Activated naive CD4-positive, alpha-beta T cell treated with anti-CD3 and anti-CD28 coated beads, Interleukin-2, amount 50 U/mL, for 72 hours (primary cell): ENCODE data around the gene SPAG4. TPM values are rescaled to one million over a fixed set of nuclear protein-coding genes. Genes with fewer than 3 reads are reported as not detected.

Experiments used
- ATAC-seq, 2 donors: fragments of 150-1000 bp; cut with Tn5 transposase; 2 replicates each; pipeline ENCODE4 v1.10.0; 2021; ENCODE audit warnings: mild to moderate bottlenecking in 2 of 2, moderate library complexity in 2 of 2
- DNase-seq, 2 donors: peaks; one replicate each; pipeline ENCODE4 v3.0.0; 2021 to 2022; ENCODE audit warnings: low spot score in 2 of 2
- H3K27ac Mint-ChIP-seq, 2 donors: one replicate each; pipeline ENCODE4 v1.8.0; 2022; ENCODE audit warnings: mild to moderate bottlenecking in 2 of 2, mixed read lengths in 2 of 2
- H3K36me3 Mint-ChIP-seq, 2 donors: one replicate each; pipeline ENCODE4 v1.8.0; 2022; ENCODE audit warnings: mixed read lengths in 2 of 2
- H3K9me3 Mint-ChIP-seq, 2 donors: one replicate each; pipeline ENCODE4 v1.8.0; 2022; ENCODE audit warnings: mixed read lengths in 2 of 2
- total RNA-seq, 2 donors: library from RNA; stranded (reverse); gene quantifications; one replicate each; pipeline ENCODE4 v1.2.3, GENCODE V29; 2022

Gene SPAG4
- total RNA-seq, 2 donors from 2014 or later, result 9.6 to 13.2 TPM

- Mint-ChIP-seq H3K27ac (no peak overlapping the region), H3K36me3 (no peaks in the 10 kb centered on the region), H3K9me3 (no peaks in the 10 kb centered on the region)
- DNase-seq, result no peak
- ATAC-seq, result no peak
Observed at GRCh38 chr20:35611482-35611881, 4.1 kb upstream of the SPAG4 start.

GRCh38 chr20:35616465-35617396 lies 1.1 kb downstream of the SPAG4 start:
- ATAC-seq (peak; percentile 7 to 21), DNase-seq (peak; percentile 68 to 80)
- Mint-ChIP-seq H3K27ac (peak overlapping the region; percentile 90 to 95), H3K36me3 (no peaks in the 10 kb centered on the region), H3K9me3 (no peaks in the 10 kb centered on the region)

GRCh38 chr20:35617397-35618262 lies 2.0 kb downstream of the SPAG4 start:
- no peaks in the 10 kb centered on the region for H3K36me3 Mint-ChIP-seq
- ATAC-seq, result peak in 1 of 2 donors; percentile 7
- DNase-seq, result peak; percentile 62 to 67
- H3K27ac Mint-ChIP-seq, result peak overlapping the region; percentile 90 to 95
- no peaks in the 10 kb centered on the region for H3K9me3 Mint-ChIP-seq

GRCh38 chr20:35618263-35619131 lies 2.9 kb downstream of the SPAG4 start:
- Mint-ChIP-seq H3K27ac (peak overlapping the region; percentile 90 to 95), H3K36me3 (no peaks in the 10 kb centered on the region), H3K9me3 (no peaks in the 10 kb centered on the region)
- ATAC-seq (no peak), DNase-seq (peak; percentile 34 to 57)

GRCh38 chr20:35619196-35620095 lies 3.8 kb downstream of the SPAG4 start:
- H3K9me3 Mint-ChIP-seq, result no peaks in the 10 kb centered on the region
- H3K27ac Mint-ChIP-seq, result peak overlapping the region; percentile 84 to 94
- ATAC-seq (peak; percentile 44 to 60), DNase-seq (peak; percentile 78 to 82)
- no peaks in the 10 kb centered on the region for H3K36me3 Mint-ChIP-seq

GRCh38 chr20:35620818-35621559 lies 5.4 kb downstream of the SPAG4 start:
- no peaks in the 10 kb centered on the region for H3K9me3 Mint-ChIP-seq
- H3K27ac Mint-ChIP-seq, result peak overlapping the region; percentile 14 to 56
- ATAC-seq (no peak), DNase-seq (peak in 1 of 2 donors; percentile 14)
- H3K36me3 Mint-ChIP-seq, result peaks cover 6 to 8% of the 10 kb centered on the region in 2 donors

- Mint-ChIP-seq H3K9me3 (no peaks in the 10 kb centered on the region), H3K27ac (peak overlapping the region; percentile 14 to 56), H3K36me3 (peaks cover 7 to 9% of the 10 kb centered on the region in 2 donors)
- ATAC-seq (no peak), DNase-seq (no peak)
Observed at GRCh38 chr20:35621560-35621946, 5.9 kb downstream of the SPAG4 start.

GRCh38 chr20:35625584-35626385 lies 10.2 kb downstream of the SPAG4 start:
- DNase-seq (peak in 1 of 2 donors; percentile 46), ATAC-seq (no peak)
- H3K36me3 Mint-ChIP-seq, result peaks cover 15 to 17% of the 10 kb centered on the region in 2 donors
- H3K9me3 Mint-ChIP-seq, result no peaks in the 10 kb centered on the region
- H3K27ac Mint-ChIP-seq, result peak overlapping the region; percentile 63 to 89

- DNase-seq (peak in 1 of 2 donors; percentile 26), ATAC-seq (no peak)
- Mint-ChIP-seq H3K9me3 (no peaks in the 10 kb centered on the region), H3K27ac (peak overlapping the region; percentile 39 to 63), H3K36me3 (peaks cover 15 to 17% of the 10 kb centered on the region in 2 donors)
Observed at GRCh38 chr20:35626386-35627001, 10.9 kb downstream of the SPAG4 start.

GRCh38 chr20:35627121-35627520 lies 11.5 kb downstream of the SPAG4 start:
- DNase-seq (peak in 1 of 2 donors; percentile 16), ATAC-seq (no peak)
- Mint-ChIP-seq H3K9me3 (no peaks in the 10 kb centered on the region), H3K36me3 (peaks cover 15 to 17% of the 10 kb centered on the region in 2 donors), H3K27ac (peak overlapping the region in 1 of 2 donors; percentile 63)

GRCh38 chr20:35629427-35630145 lies 14.0 kb downstream of the SPAG4 start:
- Mint-ChIP-seq H3K9me3 (no peaks in the 10 kb centered on the region), H3K36me3 (peaks cover 15 to 17% of the 10 kb centered on the region in 2 donors), H3K27ac (peak overlapping the region in 1 of 2 donors; percentile 62)
- no peak for ATAC-seq
- DNase-seq, result no peak

- DNase-seq (no peak), ATAC-seq (no peak)
- H3K9me3 Mint-ChIP-seq, result no peaks in the 10 kb centered on the region
- H3K36me3 Mint-ChIP-seq, result peaks cover 10 to 14% of the 10 kb centered on the region in 2 donors
- no peak overlapping the region for H3K27ac Mint-ChIP-seq
Observed at GRCh38 chr20:35630636-35631035, 15.0 kb downstream of the SPAG4 start.

GRCh38 chr20:35632539-35633115 lies 17.0 kb downstream of the SPAG4 start:
- peaks cover 1 to 5% of the 10 kb centered on the region in 2 donors for H3K36me3 Mint-ChIP-seq
- no peaks in the 10 kb centered on the region for H3K9me3 Mint-ChIP-seq
- H3K27ac Mint-ChIP-seq, result peak overlapping the region; percentile 1 to 10
- ATAC-seq, result no peak
- no peak for DNase-seq
